ENCODE results near the gene PPP6R3.
"Not testable (repeated sequence)": the region's sequence is repeated elsewhere in the genome, so short reads cannot be mapped to it uniquely, and the experiment has no call there.

Gene PPP6R3

DNA sequence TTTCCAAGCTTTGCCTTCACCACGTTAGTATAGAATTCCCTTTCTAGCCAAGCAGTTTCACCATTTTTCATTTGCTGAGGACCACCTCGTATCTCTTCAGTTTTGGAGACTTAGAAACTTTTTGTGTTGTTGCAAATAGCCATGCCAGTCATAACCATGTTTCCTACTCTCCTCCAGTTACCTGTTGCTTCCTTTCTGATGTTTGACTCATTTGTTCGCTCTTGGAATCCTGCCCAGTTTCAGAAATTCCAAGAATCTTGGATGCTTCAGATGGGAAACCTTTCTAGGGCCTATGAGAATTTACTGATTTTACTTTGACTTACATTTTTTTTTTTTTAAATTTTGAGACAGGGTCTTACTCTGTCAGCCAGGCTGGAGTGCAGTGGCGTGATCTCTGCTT, 65.4 kb downstream of the PPP6R3 start:
- Mint-ChIP-seq H3K27me3 (no peaks in the 10 kb centered on the region), H3K27ac (no peak overlapping the region), H3K4me3 (no peak overlapping the region), H3K36me3 (peaks cover 79% of the 10 kb centered on the region), H3K9me3 (no peaks in the 10 kb centered on the region), H3K4me1 (peaks cover 53% of the 10 kb centered on the region)
- DNase-seq, result no peak
- CTCF ChIA-PET, result no interaction called here

DNA sequence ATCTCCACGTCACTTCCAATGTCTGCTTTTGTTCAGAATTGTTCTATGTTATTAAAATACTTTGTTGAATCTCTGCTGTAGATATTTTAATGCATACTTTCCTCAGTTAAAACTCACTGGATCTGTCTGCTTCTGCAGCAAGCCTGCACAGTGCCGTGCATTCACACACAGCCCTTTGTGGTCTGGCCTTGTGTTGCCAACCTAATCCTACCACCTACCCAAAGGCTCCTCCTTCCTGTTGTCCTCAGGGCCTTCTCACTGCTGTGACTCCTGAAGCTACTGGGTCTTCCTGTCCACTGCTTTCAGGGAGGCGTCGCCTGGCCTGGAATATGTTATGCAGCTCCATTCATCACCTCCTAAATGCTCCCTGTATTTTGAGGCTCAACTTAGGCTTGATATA, 67.0 kb downstream of the PPP6R3 start:
- Mint-ChIP-seq H3K27ac (peak overlapping the region; percentile 76), H3K4me3 (no peak overlapping the region), H3K9me3 (no peaks in the 10 kb centered on the region), H3K4me1 (peaks cover 53% of the 10 kb centered on the region), H3K36me3 (peaks cover 72% of the 10 kb centered on the region), H3K27me3 (no peaks in the 10 kb centered on the region)
- CTCF ChIA-PET, result interaction anchor here (1.3 kb wide), 1 partner anchor 56 kb away, joined by 3 read pairs; no protein-coding TSS in a partner anchor
- DNase-seq, result no peak

- Mint-ChIP-seq H3K9me3 (no peaks in the 10 kb centered on the region), H3K4me3 (no peak overlapping the region), H3K27me3 (no peaks in the 10 kb centered on the region), H3K4me1 (peaks cover 48% of the 10 kb centered on the region), H3K36me3 (peaks cover 64% of the 10 kb centered on the region), H3K27ac (peak overlapping the region; percentile 81)
- CTCF ChIA-PET, result interaction anchor here (0.7 to 1.3 kb wide), 2 partner anchors 52 to 55 kb away, joined by 3 read pairs; no protein-coding TSS in a partner anchor
- DNase-seq, result peak; percentile 53
Observed at GRCh38 chr11:68528630-68529029, 68.1 kb downstream of the PPP6R3 start.

DNA sequence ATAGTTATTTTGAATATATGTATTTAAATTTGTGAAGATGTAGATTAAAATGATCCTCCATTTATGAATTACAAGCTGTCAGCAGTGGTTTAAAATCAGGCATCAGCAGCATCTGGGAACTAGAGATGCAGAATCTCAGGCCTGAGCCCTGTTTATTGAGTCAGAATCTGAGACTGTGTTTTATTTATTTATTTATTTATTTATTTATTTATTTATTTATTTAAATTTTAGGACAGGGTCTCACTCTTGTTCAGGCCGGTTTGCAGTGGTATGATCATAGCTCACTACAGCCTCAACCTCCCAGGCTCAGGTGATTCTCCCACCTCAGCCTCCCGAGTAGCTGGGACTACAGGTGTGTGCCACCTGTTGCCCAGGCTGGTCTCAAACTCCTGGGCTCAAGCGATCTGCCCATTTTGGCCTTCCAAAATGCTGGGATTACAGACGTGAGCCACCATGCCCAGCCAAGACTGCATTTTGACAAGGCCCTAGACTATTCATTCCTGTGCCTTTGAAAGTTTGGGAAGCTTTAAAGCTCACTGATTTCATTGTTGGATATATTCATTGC, 70.7 kb downstream of the PPP6R3 start:
- DNase-seq, result no peak
- no peaks in the 10 kb centered on the region for H3K27me3 Mint-ChIP-seq
- no peaks in the 10 kb centered on the region for H3K9me3 Mint-ChIP-seq
- no peak overlapping the region for H3K4me3 Mint-ChIP-seq
- no peak overlapping the region for H3K27ac Mint-ChIP-seq
- peaks cover 50% of the 10 kb centered on the region for H3K36me3 Mint-ChIP-seq
- CTCF ChIA-PET, result interaction anchor here (1.1 kb wide), 1 partner anchor 53 kb away, joined by 3 read pairs; no protein-coding TSS in a partner anchor
- H3K4me1 Mint-ChIP-seq, result peaks cover 40% of the 10 kb centered on the region

DNA sequence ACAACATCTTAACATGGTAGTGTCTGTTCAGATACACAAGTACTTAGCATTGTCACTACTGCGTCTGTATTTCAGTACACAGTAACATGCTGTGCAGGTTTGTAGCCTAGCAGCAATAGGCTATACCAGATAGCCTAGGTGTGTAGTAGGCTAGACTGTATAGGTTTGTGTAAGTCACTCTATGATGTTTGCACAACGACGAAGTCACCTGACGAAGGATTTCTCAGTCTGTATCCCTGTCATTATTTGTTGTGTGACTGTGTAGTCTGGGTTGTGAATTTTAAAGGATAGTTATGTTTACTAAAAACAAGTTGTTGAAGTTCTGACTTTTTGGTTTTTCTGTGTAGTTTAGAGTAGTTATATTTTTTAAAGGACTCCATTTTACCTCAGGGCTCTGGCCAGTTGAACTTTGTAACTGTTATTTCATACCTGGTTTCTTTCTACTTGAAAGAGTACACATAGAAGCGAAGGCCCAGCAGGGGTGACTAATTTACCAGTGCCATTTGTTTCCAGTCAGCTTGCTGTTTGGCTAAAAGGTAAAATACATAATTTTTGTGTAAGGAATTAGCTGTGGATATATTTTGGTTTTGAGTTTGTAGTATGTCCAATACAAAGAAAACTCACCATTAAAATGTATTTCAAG, 72.3 kb downstream of the PPP6R3 start:
- Mint-ChIP-seq H3K27me3 (no peaks in the 10 kb centered on the region), H3K36me3 (peaks cover 44% of the 10 kb centered on the region), H3K9me3 (no peaks in the 10 kb centered on the region), H3K4me3 (no peak overlapping the region), H3K4me1 (peaks cover 32% of the 10 kb centered on the region), H3K27ac (no peak overlapping the region)
- CTCF ChIA-PET, result interaction anchor here (1.1 kb wide), 1 partner anchor 51 kb away, joined by 3 read pairs; no protein-coding TSS in a partner anchor
- no peak for DNase-seq

- no peak for DNase-seq
- CTCF ChIA-PET, result no interaction called here
- peak overlapping the region; percentile 55 for H3K27ac Mint-ChIP-seq
Observed at GRCh38 chr11:68533945-68534344, 73.4 kb downstream of the PPP6R3 start.

DNA sequence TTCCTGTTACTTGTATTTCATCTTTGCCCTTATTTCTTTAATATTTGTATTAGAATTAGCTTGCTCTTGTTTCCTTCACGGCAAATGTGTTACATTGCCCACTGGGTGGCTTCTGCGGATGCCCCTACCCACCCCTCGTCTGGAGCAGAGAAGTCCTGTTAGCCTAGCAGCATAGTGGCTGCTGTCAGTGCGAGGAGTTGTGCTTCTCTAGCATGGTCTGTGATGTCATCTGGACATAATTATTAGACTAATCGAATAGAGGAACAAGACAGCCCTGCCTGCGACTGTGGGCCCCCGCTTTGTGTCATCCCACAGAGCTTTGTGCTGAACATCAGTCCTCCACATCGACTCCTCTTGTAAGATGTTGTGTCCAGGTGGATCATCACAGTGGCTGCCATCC, 74.5 kb downstream of the PPP6R3 start:
- CTCF ChIA-PET, result no interaction called here
- Mint-ChIP-seq H3K27me3 (no peaks in the 10 kb centered on the region), H3K4me3 (no peak overlapping the region), H3K27ac (no peak overlapping the region), H3K4me1 (peaks cover 22% of the 10 kb centered on the region), H3K36me3 (peaks cover 52% of the 10 kb centered on the region), H3K9me3 (no peaks in the 10 kb centered on the region)
- DNase-seq, result no peak

More at GRCh38 chr11:68533945-68534344, 73.4 kb downstream of the PPP6R3 start:
- Mint-ChIP-seq H3K36me3 (peaks cover 48% of the 10 kb centered on the region), H3K27me3 (no peaks in the 10 kb centered on the region), H3K4me3 (no peak overlapping the region), H3K4me1 (peaks cover 21% of the 10 kb centered on the region), H3K9me3 (no peaks in the 10 kb centered on the region)

GRCh38 chr11:68536706-68537105, 76.2 kb downstream of the PPP6R3 start:
- H3K4me1 Mint-ChIP-seq, result peaks cover 38% of the 10 kb centered on the region

DNA sequence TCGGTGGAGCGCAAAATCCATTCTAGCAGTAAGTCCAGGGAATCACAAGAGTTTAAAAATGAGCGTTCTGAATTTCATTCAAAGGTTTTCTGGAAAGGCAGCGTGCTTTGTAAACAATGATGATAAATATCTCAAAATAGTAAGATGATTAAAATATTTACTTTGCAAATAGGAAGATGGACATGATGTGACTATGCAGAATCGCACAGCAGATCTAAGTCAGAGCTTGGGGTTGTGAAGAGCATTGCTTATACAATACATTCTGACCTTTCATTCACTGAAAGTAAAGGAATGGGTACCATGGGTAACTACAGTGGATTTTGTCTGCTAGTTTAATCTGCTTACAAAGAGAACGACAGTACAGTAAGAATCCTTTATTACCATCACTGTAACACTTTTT, 77.5 kb downstream of the PPP6R3 start:
- no peak overlapping the region for H3K4me3 Mint-ChIP-seq
- H3K36me3 Mint-ChIP-seq, result peaks cover 66% of the 10 kb centered on the region
- no peaks in the 10 kb centered on the region for H3K9me3 Mint-ChIP-seq
- no peak for DNase-seq
- no peak overlapping the region for H3K27ac Mint-ChIP-seq
- no peaks in the 10 kb centered on the region for H3K27me3 Mint-ChIP-seq
- CTCF ChIA-PET, result no interaction called here
- H3K4me1 Mint-ChIP-seq, result peaks cover 42% of the 10 kb centered on the region

More at GRCh38 chr11:68536706-68537105, 76.2 kb downstream of the PPP6R3 start:
- CTCF ChIA-PET, result no interaction called here
- Mint-ChIP-seq H3K4me3 (no peak overlapping the region), H3K27ac (no peak overlapping the region), H3K27me3 (no peaks in the 10 kb centered on the region), H3K9me3 (no peaks in the 10 kb centered on the region), H3K36me3 (peaks cover 61% of the 10 kb centered on the region)
- no peak for DNase-seq

DNA sequence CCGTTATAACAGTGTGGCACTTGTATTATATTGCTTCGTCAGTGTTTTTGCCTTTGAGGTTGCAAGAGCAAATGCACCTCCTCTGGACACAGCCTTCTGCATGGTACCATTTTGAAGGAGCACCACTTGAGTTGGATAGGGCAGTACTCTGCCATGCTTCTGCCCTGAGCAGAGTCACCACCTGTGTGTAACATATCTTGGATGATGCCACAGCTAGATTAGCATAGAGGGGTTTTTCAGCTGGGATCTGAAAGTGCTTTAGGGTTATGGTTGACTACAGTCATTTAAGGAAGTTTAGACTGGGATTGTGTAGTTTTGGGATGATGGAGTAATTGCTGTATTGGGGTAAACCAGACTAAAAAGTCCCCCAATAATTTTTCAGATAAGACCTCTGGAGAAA, 78.8 kb downstream of the PPP6R3 start:
- DNase-seq, result no peak
- H3K36me3 Mint-ChIP-seq, result peaks cover 71% of the 10 kb centered on the region
- peaks cover 36% of the 10 kb centered on the region for H3K4me1 Mint-ChIP-seq
- CTCF ChIA-PET, result no interaction called here
- H3K4me3 Mint-ChIP-seq, result no peak overlapping the region
- no peaks in the 10 kb centered on the region for H3K27me3 Mint-ChIP-seq
- H3K9me3 Mint-ChIP-seq, result no peaks in the 10 kb centered on the region
- peak overlapping the region; percentile 13 for H3K27ac Mint-ChIP-seq

GRCh38 chr11:68540504-68540903, 80.0 kb downstream of the PPP6R3 start:
- H3K9me3 Mint-ChIP-seq, H3K4me3 Mint-ChIP-seq, CTCF ChIA-PET, DNase-seq, H3K27me3 Mint-ChIP-seq, H3K27ac Mint-ChIP-seq: not testable (repeated sequence)
- Mint-ChIP-seq H3K36me3 (peaks cover 76% of the 10 kb centered on the region), H3K4me1 (peaks cover 36% of the 10 kb centered on the region)

- H3K36me3 Mint-ChIP-seq, result peaks cover 76% of the 10 kb centered on the region
- H3K9me3 Mint-ChIP-seq, result no peaks in the 10 kb centered on the region
- H3K4me1 Mint-ChIP-seq, result peaks cover 35% of the 10 kb centered on the region
- CTCF ChIA-PET, result no interaction called here
- no peak for DNase-seq
- no peak overlapping the region for H3K27ac Mint-ChIP-seq
- H3K4me3 Mint-ChIP-seq, result no peak overlapping the region
- H3K27me3 Mint-ChIP-seq, result no peaks in the 10 kb centered on the region
Observed at GRCh38 chr11:68541116-68541515, 80.6 kb downstream of the PPP6R3 start.

GRCh38 chr11:68541991-68542390, 81.4 kb downstream of the PPP6R3 start:
- CTCF ChIA-PET, result no interaction called here
- Mint-ChIP-seq H3K4me3 (no peak overlapping the region), H3K27ac (no peak overlapping the region), H3K27me3 (no peaks in the 10 kb centered on the region), H3K9me3 (no peaks in the 10 kb centered on the region), H3K36me3 (peaks cover 77% of the 10 kb centered on the region), H3K4me1 (peaks cover 33% of the 10 kb centered on the region)
- DNase-seq, result no peak

- H3K4me3 Mint-ChIP-seq, result no peak overlapping the region
- no peaks in the 10 kb centered on the region for H3K27me3 Mint-ChIP-seq
- peaks cover 37% of the 10 kb centered on the region for H3K4me1 Mint-ChIP-seq
- CTCF ChIA-PET, result no interaction called here
- H3K27ac Mint-ChIP-seq, result no peak overlapping the region
- H3K36me3 Mint-ChIP-seq, result peaks cover 79% of the 10 kb centered on the region
- H3K9me3 Mint-ChIP-seq, result no peaks in the 10 kb centered on the region
- no peak for DNase-seq
Observed at GRCh38 chr11:68542617-68543016, 82.1 kb downstream of the PPP6R3 start.

DNA sequence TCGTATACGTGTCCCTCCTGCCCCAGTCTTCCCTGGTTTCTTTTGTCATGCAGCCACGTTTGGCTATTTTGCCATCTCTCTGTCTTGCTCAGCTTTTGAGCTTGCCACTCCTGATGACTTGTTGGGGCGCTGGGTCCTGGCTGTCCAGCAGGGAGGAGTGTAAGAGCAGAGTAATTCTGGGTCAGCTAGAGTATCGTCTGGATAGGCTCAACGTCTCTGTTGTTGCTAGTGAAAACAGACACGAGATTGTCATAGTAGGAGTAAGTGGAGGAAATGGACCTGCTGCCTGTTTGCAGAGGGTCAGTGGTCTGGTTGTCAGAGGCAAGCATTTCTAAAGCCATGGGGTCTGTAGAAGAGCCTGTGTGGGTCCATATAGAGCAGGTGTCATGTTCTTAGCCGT, 83.0 kb downstream of the PPP6R3 start:
- H3K4me1 Mint-ChIP-seq, result peaks cover 47% of the 10 kb centered on the region
- H3K27ac Mint-ChIP-seq, result no peak overlapping the region
- H3K4me3 Mint-ChIP-seq, result no peak overlapping the region
- CTCF ChIA-PET, result no interaction called here
- no peaks in the 10 kb centered on the region for H3K9me3 Mint-ChIP-seq
- H3K36me3 Mint-ChIP-seq, result peaks cover 79% of the 10 kb centered on the region
- no peak for DNase-seq
- no peaks in the 10 kb centered on the region for H3K27me3 Mint-ChIP-seq
